Spinal cord (tissue), 10 donors: ENCODE results near the gene ARID4B. TPM values are rescaled to one million over a fixed set of nuclear protein-coding genes. Genes with fewer than 3 reads are reported as not detected.

Experiments
- DNase-seq, 6 donors: peaks; one replicate each; pipeline versions ENCODE4 v3.0.0 to v3.0.0-alpha.2; 2013 to 2015; ENCODE audit warnings: low spot score in 6 of 6, low read depth in 4 of 6
- H3K27ac ChIP-seq: one replicate; pipeline ENCODE4 v1.5.1; 2013; ENCODE audit warnings: low read depth, low read length, control low read depth
- H3K27me3 ChIP-seq: one replicate; pipeline ENCODE4 v1.6.1; 2013; ENCODE audit warnings: low read length; ENCODE audit not compliant: control insufficient read depth, insufficient read depth
- H3K36me3 ChIP-seq: one replicate; pipeline ENCODE4 v1.6.1; 2013; ENCODE audit warnings: low read length; ENCODE audit not compliant: control insufficient read depth, insufficient read depth
- H3K4me1 ChIP-seq: one replicate; pipeline ENCODE4 v1.6.1; 2013; ENCODE audit warnings: low read length; ENCODE audit not compliant: control insufficient read depth, insufficient read depth
- H3K4me3 ChIP-seq: one replicate; pipeline ENCODE4 v1.5.1; 2013; ENCODE audit warnings: low read depth, low read length, control low read depth
- H3K9me3 ChIP-seq: one replicate; pipeline ENCODE4 v1.6.1; 2013; ENCODE audit warnings: low read length; ENCODE audit not compliant: control insufficient read depth, insufficient read depth
- WGBS: methylation state at CpG from one replicate; pipeline ENCODE4 v1.1.5; 2013; ENCODE audit warnings: missing lambda C conversion rate; ENCODE audit not compliant: insufficient coverage; 5-methylcytosine and 5-hydroxymethylcytosine counted together
- polyA plus RNA-seq, 2 donors: library from polyadenylated mRNA; unstranded; fragments of 120-200 nt; gene quantifications; one replicate each; pipeline ENCODE4 v1.2.1, GENCODE V29; 2013; ENCODE audit not compliant: insufficient read length in 2 of 2
- total RNA-seq, 2 donors: library from RNA; depleted of rRNA in 1 of 2; stranded (reverse); fragments of 120-200 nt in 1 of 2; fragments of >200 nt in 1 of 2; gene quantifications; one replicate each; pipeline versions ENCODE4 v1.2.3 to v1.2.4, GENCODE V29; 2013 to 2014
- donor health status: healthy.

The ARID4B gene
- total and polyA plus RNA-seq, 4 donors, result 30.9 to 68.0 (median 45.2) TPM

GRCh38 chr1:235302143-235302542, 25.8 kb downstream of the ARID4B start:
- Histone ChIP-seq H3K4me3 (no peak overlapping the region), H3K36me3 (no peaks in the 10 kb centered on the region), H3K27me3 (no peaks in the 10 kb centered on the region), H3K4me1 (no peaks in the 10 kb centered on the region), H3K27ac (no peak overlapping the region), H3K9me3 (no peaks in the 10 kb centered on the region)
- no CpG with 5 or more reads among the region's 1 CpG for WGBS
- no peak for DNase-seq

GRCh38 chr1:235299169-235299858, 28.7 kb downstream of the ARID4B start:
- H3K4me1 ChIP-seq, result no peaks in the 10 kb centered on the region
- 92% methylated on average over 2 of the region's 10 CpGs for WGBS
- H3K27me3 ChIP-seq, result no peaks in the 10 kb centered on the region
- H3K9me3 ChIP-seq, result peaks cover 3% of the 10 kb centered on the region
- no peak for DNase-seq
- H3K36me3 ChIP-seq, result no peaks in the 10 kb centered on the region
- H3K4me3 ChIP-seq, result no peak overlapping the region
- no peak overlapping the region for H3K27ac ChIP-seq

- H3K36me3 ChIP-seq, result no peaks in the 10 kb centered on the region
- WGBS, result no CpG with 5 or more reads among the region's 2 CpGs
- H3K4me3 ChIP-seq, result no peak overlapping the region
- DNase-seq, result peak in 1 of 6 donors; percentile 55
- H3K27me3 ChIP-seq, result no peaks in the 10 kb centered on the region
- peaks cover 3% of the 10 kb centered on the region for H3K9me3 ChIP-seq
- no peak overlapping the region for H3K27ac ChIP-seq
- no peaks in the 10 kb centered on the region for H3K4me1 ChIP-seq
Observed at GRCh38 chr1:235298758-235299157, 29.2 kb downstream of the ARID4B start.

GRCh38 chr1:235297579-235297978, 30.4 kb downstream of the ARID4B start:
- H3K4me1 ChIP-seq, result no peaks in the 10 kb centered on the region
- H3K27me3 ChIP-seq, result no peaks in the 10 kb centered on the region
- WGBS, result no CpG with 5 or more reads among the region's 3 CpGs

GRCh38 chr1:235296729-235297128, 31.2 kb downstream of the ARID4B start:
- Histone ChIP-seq H3K4me3 (no peak overlapping the region), H3K27ac (no peak overlapping the region), H3K9me3 (peaks cover 3% of the 10 kb centered on the region), H3K4me1 (no peaks in the 10 kb centered on the region), H3K27me3 (no peaks in the 10 kb centered on the region), H3K36me3 (no peaks in the 10 kb centered on the region)
- WGBS, result no CpG with 5 or more reads among the region's 1 CpG
- DNase-seq, result no peak

More at GRCh38 chr1:235297579-235297978, 30.4 kb downstream of the ARID4B start:
- no peak for DNase-seq
- Histone ChIP-seq H3K4me3 (no peak overlapping the region), H3K27ac (no peak overlapping the region), H3K9me3 (peaks cover 3% of the 10 kb centered on the region), H3K36me3 (no peaks in the 10 kb centered on the region)

- Histone ChIP-seq H3K4me3 (no peak overlapping the region), H3K4me1 (no peaks in the 10 kb centered on the region), H3K9me3 (peaks cover 3% of the 10 kb centered on the region), H3K27me3 (no peaks in the 10 kb centered on the region), H3K36me3 (no peaks in the 10 kb centered on the region), H3K27ac (no peak overlapping the region)
- 93% methylated on average over 3 of the region's 5 CpGs for WGBS
- DNase-seq, result no peak
Observed at GRCh38 chr1:235295902-235296350, 32.1 kb downstream of the ARID4B start.

- Histone ChIP-seq H3K27ac (no peak overlapping the region), H3K36me3 (no peaks in the 10 kb centered on the region), H3K27me3 (no peaks in the 10 kb centered on the region), H3K9me3 (peaks cover 3% of the 10 kb centered on the region), H3K4me1 (no peaks in the 10 kb centered on the region), H3K4me3 (no peak overlapping the region)
- DNase-seq, result no peak
Observed at GRCh38 chr1:235293322-235293942, 34.5 kb downstream of the ARID4B start.

- H3K27ac ChIP-seq, result no peak overlapping the region
- no peak overlapping the region for H3K4me3 ChIP-seq
- WGBS, result 100% methylated on average over 1 of the region's 4 CpGs
- H3K36me3 ChIP-seq, result no peaks in the 10 kb centered on the region
- peaks cover 3% of the 10 kb centered on the region for H3K9me3 ChIP-seq
- DNase-seq, result no peak
- H3K27me3 ChIP-seq, result no peaks in the 10 kb centered on the region
- no peaks in the 10 kb centered on the region for H3K4me1 ChIP-seq
Observed at GRCh38 chr1:235292790-235293189, 35.2 kb downstream of the ARID4B start.

GRCh38 chr1:235291599-235292091, 36.3 kb downstream of the ARID4B start:
- no peak for DNase-seq
- no peaks in the 10 kb centered on the region for H3K4me1 ChIP-seq
- H3K9me3 ChIP-seq, result no peaks in the 10 kb centered on the region
- WGBS, result no CpG with 5 or more reads among the region's 6 CpGs
- no peaks in the 10 kb centered on the region for H3K36me3 ChIP-seq
- no peaks in the 10 kb centered on the region for H3K27me3 ChIP-seq
- no peak overlapping the region for H3K27ac ChIP-seq
- H3K4me3 ChIP-seq, result no peak overlapping the region
